ENCODE measurements around the gene SPAG7.

Gene SPAG7

GRCh38 chr17:4949321-4950074, 18.1 kb downstream of the SPAG7 start:
- no peak for DNase-seq

- DNase-seq = peak; percentile 68
These were observed 18.7 kb downstream of the SPAG7 start for GRCh38 chr17:4948931-4949320.

DNA sequence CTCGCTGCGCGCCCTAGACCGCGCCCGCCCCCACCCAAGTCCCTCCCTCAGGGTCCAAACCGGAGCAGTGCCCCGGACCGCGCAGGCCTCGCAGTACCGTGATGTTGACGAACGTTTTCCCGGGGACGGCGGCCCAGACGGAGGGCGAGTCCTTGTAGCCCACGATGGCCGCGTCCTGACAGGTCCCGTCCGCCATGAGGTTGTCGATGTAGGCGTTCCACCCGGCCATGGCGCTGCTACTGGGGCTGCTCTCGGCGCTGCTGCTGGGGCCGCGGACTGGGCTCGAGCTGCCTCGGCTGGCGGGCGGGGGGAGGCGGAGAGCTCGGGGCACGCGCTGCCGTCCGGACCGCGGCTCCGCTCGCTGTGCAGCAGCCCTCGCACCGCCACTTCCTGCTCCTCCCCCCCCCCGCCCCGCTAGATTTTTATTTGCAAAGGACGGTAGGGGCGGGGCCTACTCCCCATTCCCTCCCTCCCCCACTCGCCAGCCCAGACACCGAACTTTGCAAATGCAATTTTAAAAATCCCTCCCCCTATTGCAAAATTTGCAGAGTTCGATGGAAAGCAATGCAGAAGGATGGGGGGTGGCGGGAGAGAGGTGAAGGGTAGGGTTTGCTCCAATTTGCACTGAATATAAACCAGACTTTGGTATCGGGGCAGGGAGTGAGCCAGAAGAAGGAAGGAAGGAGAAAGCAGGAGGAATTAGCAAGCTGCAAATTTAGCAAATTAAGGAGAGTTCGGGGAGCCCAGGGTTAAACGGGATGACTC, 19.3 kb downstream of the SPAG7 start, which contains the start of gene PFN1:
Gene PFN1, minus strand, starts transcription at position 365 of the 765 bp plus-strand sequence. Its CDS starts 136 bp downstream, at position 229.
- DNase-seq = peak; percentile 77

DNA sequence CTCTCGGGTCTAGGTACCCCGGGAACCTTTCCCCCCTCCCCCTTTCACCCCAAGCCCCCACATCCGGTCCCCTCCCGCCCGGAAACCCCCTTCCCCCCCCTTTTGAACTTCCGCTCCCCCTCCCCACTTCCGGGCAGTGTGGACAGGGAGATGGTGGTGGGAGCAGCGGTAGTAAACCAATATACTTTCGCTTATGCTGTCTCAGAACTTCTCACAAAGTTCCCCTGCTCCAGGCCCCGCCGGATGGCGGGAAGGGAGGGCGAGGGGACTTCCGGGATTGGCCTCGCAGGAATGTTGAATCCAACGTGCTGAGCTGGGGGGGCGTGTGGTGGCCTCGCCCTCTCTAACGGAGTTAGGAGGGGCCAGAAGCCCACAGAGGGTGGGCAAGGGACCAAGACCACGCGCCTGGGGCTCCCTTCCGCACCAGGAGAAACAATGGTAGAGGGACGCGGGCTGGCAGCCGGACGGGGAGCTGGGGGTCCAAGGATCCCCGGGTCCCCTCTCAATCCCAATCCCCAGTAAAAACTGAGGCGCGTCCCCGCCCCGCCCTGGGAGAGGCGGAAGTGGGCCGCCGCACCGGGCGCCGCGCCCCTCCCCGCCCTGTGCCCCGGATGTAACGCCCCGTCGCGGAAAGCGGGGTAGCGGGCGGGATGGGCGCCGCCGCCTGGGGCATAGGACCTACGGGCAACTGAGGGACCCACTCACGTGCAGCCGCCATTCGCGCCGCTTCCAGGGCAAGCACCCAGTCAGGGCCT, 20.0 kb downstream of the SPAG7 start:
- no peak for DNase-seq

- DNase-seq = no peak
These were observed 20.6 kb downstream of the SPAG7 start for GRCh38 chr17:4947010-4947410.

- no peak for DNase-seq
These were observed 21.2 kb downstream of the SPAG7 start for GRCh38 chr17:4946312-4946976.

DNA sequence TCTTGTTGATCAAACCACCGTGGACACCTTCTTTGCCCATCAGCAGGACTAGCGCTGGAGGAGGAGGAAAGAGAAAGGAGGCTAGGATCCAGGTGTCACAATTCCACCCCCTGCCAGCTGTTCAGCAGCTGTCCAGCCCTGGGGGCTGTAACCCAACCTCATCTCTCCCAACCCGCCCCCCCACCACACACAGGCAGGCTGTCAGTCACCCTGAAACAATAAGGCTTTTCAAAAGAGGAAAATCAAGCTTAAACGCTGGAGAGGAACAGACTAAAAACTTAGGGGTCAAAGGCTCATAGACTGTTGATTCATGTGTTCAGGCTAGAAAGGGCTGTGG, 21.7 kb downstream of the SPAG7 start:
- no peak for DNase-seq

DNA sequence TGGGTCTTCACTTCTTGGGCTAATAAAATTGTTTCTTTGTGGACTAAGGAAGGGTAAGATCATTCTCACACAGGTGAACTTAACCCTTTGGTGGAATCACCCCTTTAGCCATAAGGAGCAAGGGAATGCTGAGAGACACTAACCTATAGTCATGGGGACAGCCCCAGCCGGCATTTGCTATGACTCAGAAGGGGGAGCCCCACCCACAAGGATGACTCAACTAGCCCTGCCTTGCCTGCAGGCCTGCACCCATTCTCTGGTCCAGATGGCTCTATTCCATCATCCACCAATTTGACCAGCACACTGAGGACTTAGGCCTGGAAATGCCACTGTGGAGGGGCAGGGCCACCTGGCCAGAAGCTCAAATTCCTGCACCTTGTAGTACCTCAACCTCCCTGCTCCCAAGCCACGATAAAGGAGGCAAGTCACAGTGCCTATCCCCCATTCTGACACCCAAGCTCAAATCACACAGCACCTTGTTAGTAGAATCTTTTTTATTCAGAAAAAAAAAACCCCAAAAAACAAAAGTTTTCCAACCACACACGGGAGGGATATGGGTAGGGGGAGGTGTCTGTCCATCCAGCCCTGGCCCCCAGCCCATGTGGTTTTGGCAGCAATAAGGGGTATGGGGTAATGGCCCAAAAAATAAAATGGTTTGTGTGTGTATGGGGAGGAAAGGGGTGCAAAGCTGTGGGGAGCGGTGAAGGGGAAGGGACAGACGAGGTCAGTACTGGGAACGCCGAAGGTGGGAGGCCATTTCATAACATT, 22.3 kb downstream of the SPAG7 start:
- DNase-seq = no peak

GRCh38 chr17:4944554-4945175, 23.0 kb downstream of the SPAG7 start:
- DNase-seq = no peak

- DNase-seq = no peak
These were observed 23.5 kb downstream of the SPAG7 start for GRCh38 chr17:4944163-4944553.

- DNase-seq = no peak
These were observed 24.7 kb downstream of the SPAG7 start for GRCh38 chr17:4942760-4943508.

GRCh38 chr17:4941319-4941610, 26.4 kb downstream of the SPAG7 start:
- no peak for DNase-seq

DNA sequence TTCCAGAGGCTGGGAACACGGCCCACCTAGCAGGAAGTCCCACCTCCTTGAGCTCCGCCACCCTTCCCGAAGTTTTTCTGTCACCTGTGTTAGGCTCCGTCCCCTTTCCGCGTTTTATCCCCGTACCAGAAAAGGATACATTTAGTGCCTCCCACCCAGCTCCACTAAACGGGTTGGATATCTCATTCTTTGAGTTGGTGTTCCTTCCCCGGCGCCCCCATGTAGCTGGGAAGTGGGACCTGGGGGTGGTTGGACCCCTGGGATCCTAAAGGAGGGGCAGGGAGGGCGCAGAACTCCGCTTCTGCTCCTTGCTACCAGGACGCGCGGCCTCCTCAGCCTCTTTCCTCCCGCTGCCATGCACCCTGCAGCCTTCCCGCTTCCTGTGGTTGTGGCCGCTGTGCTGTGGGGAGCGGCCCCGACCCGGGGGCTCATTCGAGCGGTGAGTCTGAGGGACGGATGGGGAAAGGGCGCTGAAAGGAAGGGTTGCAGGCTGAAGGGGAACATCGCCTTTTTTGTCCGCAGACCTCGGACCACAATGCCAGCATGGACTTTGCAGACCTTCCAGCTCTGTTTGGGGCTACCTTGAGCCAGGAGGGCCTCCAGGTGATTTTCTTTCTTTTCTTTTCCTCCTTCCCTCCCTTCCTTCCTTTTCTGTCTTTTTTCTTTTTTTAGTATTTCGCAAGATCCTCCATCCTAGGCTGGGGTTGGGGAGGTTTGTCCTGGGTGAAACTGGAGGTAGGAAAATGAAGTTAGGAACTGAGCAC, 26.9 kb downstream of the SPAG7 start:
- no peak for DNase-seq

- peak; percentile 71 for DNase-seq
These were observed 27.6 kb downstream of the SPAG7 start, which contains the start of the genes RNF167 and SLC25A11 for GRCh38 chr17:4939796-4940554. RNF167 (plus strand) TSS chr17:4940268; CDS start chr17:4940910, 642 bp downstream. SLC25A11 (minus strand) TSS chr17:4940046; CDS start chr17:4939910, 136 bp downstream.

- DNase-seq = no peak
These were observed 28.1 kb downstream of the SPAG7 start for GRCh38 chr17:4939546-4939795.

- DNase-seq = no peak
These were observed 28.7 kb downstream of the SPAG7 start for GRCh38 chr17:4938688-4939545.

DNA sequence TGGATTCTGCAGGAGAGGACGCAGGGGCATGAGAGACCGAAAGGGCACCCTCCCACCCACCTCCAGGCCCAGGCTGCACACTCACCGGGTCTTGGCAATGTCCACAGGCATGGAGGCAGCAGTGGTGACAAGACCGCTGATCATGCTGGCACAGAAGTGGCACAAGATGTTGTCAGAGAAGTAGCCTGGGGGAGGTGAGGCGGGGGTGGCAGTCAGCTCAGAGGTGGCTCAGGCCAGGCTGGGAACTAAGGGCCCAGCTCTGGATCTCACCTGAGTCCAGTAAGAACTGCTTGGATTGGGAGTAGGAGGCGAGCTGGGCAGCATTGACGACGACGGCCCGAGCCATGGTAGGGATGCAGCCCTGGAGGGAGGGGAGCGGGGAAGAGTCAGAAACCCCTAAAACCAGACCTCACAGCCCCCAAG, 29.5 kb downstream of the SPAG7 start:
- no peak for DNase-seq

DNA sequence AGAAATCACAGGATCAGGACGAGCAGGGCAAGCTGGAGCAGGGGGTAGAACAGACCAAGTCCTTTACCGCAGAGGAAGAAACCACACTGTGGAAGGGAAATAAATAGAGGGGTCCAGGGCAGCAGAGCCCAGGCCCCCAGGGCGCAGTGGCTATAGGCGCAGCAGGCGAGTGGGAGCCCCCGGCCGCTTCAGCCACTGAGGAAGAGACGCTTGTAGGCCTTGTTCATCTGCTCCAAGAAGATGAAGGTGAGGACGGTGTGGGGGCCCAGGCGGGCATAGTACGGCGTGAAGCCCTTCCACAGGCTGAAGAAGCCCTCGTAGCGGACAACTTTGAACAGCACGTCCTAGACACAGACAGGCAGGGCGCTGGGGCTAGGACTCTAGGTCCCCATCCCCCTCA, 30.1 kb downstream of the SPAG7 start:
- DNase-seq = no peak

- no peak for DNase-seq
These were observed 31.2 kb downstream of the SPAG7 start for GRCh38 chr17:4936436-4936835.

Data from KG1 (cell line).